ENCODE data around the gene CCNY.

DNA sequence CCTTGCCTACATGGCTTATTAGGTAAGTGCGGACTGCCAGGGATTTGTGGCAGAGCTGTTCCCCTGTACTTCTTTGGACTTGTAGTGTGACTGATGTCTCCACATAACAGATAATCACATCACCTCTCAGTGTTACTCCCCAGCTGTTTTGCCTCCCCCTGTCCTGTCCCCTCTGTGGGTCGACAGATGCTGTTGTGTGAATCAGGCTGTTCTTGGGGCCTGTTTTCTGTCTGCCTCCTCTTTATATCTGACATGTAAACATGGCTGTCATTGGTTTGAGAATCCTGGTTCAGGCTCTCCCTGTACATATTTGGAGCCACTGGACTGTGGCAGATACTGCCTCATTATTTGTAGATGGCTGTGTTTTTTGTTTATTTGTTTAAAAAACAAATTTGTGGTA lies 22.7 kb downstream of the CCNY start:
- TF ChIP-seq, protein P1, sequence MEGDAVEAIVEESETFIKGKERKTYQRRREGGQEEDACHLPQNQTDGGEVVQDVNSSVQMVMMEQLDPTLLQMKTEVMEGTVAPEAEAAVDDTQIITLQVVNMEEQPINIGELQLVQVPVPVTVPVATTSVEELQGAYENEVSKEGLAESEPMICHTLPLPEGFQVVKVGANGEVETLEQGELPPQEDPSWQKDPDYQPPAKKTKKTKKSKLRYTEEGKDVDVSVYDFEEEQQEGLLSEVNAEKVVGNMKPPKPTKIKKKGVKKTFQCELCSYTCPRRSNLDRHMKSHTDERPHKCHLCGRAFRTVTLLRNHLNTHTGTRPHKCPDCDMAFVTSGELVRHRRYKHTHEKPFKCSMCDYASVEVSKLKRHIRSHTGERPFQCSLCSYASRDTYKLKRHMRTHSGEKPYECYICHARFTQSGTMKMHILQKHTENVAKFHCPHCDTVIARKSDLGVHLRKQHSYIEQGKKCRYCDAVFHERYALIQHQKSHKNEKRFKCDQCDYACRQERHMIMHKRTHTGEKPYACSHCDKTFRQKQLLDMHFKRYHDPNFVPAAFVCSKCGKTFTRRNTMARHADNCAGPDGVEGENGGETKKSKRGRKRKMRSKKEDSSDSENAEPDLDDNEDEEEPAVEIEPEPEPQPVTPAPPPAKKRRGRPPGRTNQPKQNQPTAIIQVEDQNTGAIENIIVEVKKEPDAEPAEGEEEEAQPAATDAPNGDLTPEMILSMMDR (IDR thresholded peaks at IDR 0.05) = no peak
- no peak for TF ChIP-seq POLR2A (IDR thresholded peaks at IDR 0.05)

All from Peyer's patch (tissue), 4 donors.